Erythroblast (primary cell): Measurements from ENCODE around the gene CUBN.

Source experiments
- GATA1 ChIP-seq: IDR thresholded peaks from 2 replicates; pipeline ENCODE4 v1.6.1; 2011; ENCODE audit warnings: low read depth, mild to moderate bottlenecking, control low read depth, low read length, moderate library complexity
- POLR2A ChIP-seq: IDR thresholded peaks from 2 replicates; pipeline ENCODE4 v1.6.1; 2011; ENCODE audit warnings: mild to moderate bottlenecking, low read length

DNA sequence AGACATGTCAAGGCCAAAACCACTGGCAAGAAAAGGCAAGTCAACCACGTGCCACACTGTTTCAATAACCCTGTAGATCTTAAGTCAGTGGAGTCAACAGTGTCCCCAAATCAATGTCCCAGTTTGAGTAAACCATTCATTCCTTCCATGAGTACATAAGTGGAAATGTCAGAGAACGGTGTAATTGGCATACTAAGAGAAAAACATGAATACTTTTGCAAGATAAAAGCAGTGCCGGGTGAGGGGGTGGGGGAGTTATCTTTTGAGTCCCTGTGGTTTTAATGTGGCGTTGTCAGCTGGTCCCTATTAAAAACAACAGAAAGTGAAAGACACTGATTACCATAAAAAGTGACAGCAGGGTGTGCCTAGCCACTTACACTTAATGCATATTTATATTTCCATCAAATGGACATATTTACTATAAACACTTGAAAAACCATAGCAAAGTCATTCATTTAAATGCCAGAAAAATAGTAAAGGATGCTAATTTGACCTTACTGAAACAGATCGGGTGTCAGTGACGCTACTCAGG, 350.2 kb downstream of the CUBN start:
- TF ChIP-seq POLR2A (no peak), GATA1 (no peak)
